ENCODE data around the gene UNK.

The UNK gene

DNA sequence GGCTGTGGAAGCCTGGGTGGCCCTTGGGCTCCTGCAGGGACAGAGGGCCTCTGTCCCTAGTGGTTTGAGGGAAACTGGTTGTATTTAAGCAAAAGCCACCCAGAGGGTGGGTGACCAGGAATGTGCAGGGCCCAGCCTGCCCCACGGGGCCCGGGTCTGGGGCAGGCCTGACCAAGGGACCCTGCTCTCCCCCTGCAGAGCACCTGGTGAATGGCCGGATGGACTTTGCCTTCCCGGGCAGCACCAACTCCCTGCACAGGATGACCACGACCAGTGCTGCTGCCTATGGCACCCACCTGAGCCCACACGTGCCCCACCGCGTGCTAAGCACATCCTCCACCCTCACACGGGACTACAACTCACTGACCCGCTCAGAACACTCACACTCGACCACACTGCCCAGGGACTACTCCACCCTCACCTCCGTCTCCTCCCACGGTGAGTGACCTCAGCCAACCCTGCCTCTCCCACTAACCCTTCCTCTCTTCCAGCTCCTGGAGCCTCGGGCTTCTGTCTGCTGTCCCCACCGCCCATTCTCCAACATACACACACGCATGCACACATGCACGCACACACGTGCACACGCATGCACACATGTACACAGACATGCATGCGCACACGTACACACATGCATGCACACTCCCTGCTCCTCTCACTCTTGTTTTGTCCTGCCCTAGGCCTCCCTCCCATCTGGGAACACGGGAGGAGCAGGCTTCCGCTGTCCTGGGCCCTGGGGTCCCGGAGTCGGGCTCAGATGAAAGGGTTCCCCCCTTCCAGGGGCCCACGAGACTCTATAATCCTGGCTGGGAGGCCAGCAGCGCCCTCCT, 30.0 kb upstream of the UNK start:
- no peak overlapping the region for H3K27ac ChIP-seq (ENCODE audit: low read length)
- peak overlapping the region; percentile 84 for H3K4me3 ChIP-seq (ENCODE audit: low read length)
- peak overlapping the region; percentile 86 for H3K9ac ChIP-seq (ENCODE audit: low read length)
- no peaks in the 10 kb centered on the region for H3K36me3 ChIP-seq (replicated peaks; ENCODE audit: low read depth, low read length)
- TF ChIP-seq EZH2phosphoT487 (IDR thresholded peaks at IDR 0.05; ENCODE audit: low read depth) (no peak), CTCF (IDR thresholded peaks at IDR 0.05; ENCODE audit: low read depth, low read length) (no peak)
- peak overlapping the region; percentile 96 for H3K4me2 ChIP-seq (ENCODE audit: low read length)
- no peak overlapping the region for H2AFZ ChIP-seq (ENCODE audit: low read depth, low read length)
- no peaks in the 10 kb centered on the region for H3K9me3 ChIP-seq (ENCODE audit: insufficient read depth, low read length)
- H3K27me3 ChIP-seq (ENCODE audit: low read depth, low read length), result no peaks in the 10 kb centered on the region
- H3K79me2 ChIP-seq (ENCODE audit: low read length), result no peaks in the 10 kb centered on the region
- H3K4me1 ChIP-seq (ENCODE audit: low read length), result peaks cover 25% of the 10 kb centered on the region
- no peaks in the 10 kb centered on the region for H4K20me1 ChIP-seq (ENCODE audit: insufficient read depth, low read length)

DNA sequence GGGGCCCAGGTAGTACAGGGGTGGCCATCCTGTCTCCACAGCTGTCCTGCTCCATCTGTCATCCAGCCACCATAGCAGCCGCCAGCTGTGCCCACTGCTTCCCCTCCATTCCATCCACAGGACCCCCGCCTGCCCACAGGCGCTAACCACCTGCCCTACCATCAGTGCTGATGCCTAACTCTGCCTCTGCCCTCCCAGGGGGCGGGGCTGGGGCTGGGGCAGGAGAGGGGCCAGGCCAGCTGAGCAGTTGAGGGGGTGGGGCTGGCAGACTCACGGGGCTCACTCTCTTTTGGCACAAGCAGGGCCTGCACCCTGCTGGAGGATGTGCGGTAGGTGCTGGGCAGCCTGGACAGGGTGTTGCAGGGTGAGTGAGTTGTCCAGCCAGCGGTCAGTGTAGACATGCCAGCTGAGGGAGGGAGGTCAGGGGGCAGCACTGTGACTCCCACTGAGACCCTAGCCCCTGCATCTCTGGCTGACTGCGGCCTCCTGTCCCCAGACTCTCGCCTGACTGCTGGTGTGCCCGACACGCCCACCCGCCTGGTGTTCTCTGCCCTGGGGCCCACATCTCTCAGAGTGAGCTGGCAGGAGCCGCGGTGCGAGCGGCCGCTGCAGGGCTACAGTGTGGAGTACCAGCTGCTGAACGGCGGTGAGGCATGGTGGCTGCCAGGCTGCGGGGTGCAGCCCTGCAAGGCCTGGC, 29.3 kb upstream of the UNK start:
- H3K4me2 ChIP-seq (ENCODE audit: low read length), result no peak overlapping the region
- H4K20me1 ChIP-seq (ENCODE audit: insufficient read depth, low read length), result no peaks in the 10 kb centered on the region
- H3K79me2 ChIP-seq (ENCODE audit: low read length), result no peaks in the 10 kb centered on the region
- no peak overlapping the region for H3K9ac ChIP-seq (ENCODE audit: low read length)
- no peak for TF ChIP-seq CTCF (IDR thresholded peaks at IDR 0.05; ENCODE audit: low read depth, low read length)
- TF ChIP-seq EZH2phosphoT487 (IDR thresholded peaks at IDR 0.05; ENCODE audit: low read depth), result no peak
- H3K4me1 ChIP-seq (ENCODE audit: low read length), result peaks cover 19% of the 10 kb centered on the region
- no peaks in the 10 kb centered on the region for H3K9me3 ChIP-seq (ENCODE audit: insufficient read depth, low read length)
- H3K4me3 ChIP-seq (ENCODE audit: low read length), result no peak overlapping the region
- H3K36me3 ChIP-seq (replicated peaks; ENCODE audit: low read depth, low read length), result no peaks in the 10 kb centered on the region
- H3K27me3 ChIP-seq (ENCODE audit: low read depth, low read length), result no peaks in the 10 kb centered on the region
- no peak overlapping the region for H2AFZ ChIP-seq (ENCODE audit: low read depth, low read length)
- H3K27ac ChIP-seq (ENCODE audit: low read length), result no peak overlapping the region

GRCh38 chr17:75755990-75756389, 28.6 kb upstream of the UNK start:
- H2AFZ ChIP-seq (ENCODE audit: low read depth, low read length), result no peak overlapping the region
- H3K27ac ChIP-seq (ENCODE audit: low read length), result no peak overlapping the region
- TF ChIP-seq EZH2phosphoT487 (IDR thresholded peaks at IDR 0.05; ENCODE audit: low read depth) (no peak), CTCF (IDR thresholded peaks at IDR 0.05; ENCODE audit: low read depth, low read length) (no peak)
- H3K36me3 ChIP-seq (replicated peaks; ENCODE audit: low read depth, low read length), result no peaks in the 10 kb centered on the region
- no peaks in the 10 kb centered on the region for H3K27me3 ChIP-seq (ENCODE audit: low read depth, low read length)
- no peak overlapping the region for H3K4me3 ChIP-seq (ENCODE audit: low read length)
- H3K4me1 ChIP-seq (ENCODE audit: low read length), result peaks cover 19% of the 10 kb centered on the region
- no peaks in the 10 kb centered on the region for H3K9me3 ChIP-seq (ENCODE audit: insufficient read depth, low read length)
- no peaks in the 10 kb centered on the region for H4K20me1 ChIP-seq (ENCODE audit: insufficient read depth, low read length)
- no peak overlapping the region for H3K4me2 ChIP-seq (ENCODE audit: low read length)
- no peak overlapping the region for H3K9ac ChIP-seq (ENCODE audit: low read length)
- H3K79me2 ChIP-seq (ENCODE audit: low read length), result no peaks in the 10 kb centered on the region

- peaks cover 19% of the 10 kb centered on the region for H3K4me1 ChIP-seq (ENCODE audit: low read length)
- no peaks in the 10 kb centered on the region for H3K9me3 ChIP-seq (ENCODE audit: insufficient read depth, low read length)
- no peak overlapping the region for H3K9ac ChIP-seq (ENCODE audit: low read length)
- TF ChIP-seq CTCF (IDR thresholded peaks at IDR 0.05; ENCODE audit: low read depth, low read length), result no peak
- no peak for TF ChIP-seq EZH2phosphoT487 (IDR thresholded peaks at IDR 0.05; ENCODE audit: low read depth)
- H3K27me3 ChIP-seq (ENCODE audit: low read depth, low read length), result no peaks in the 10 kb centered on the region
- no peaks in the 10 kb centered on the region for H4K20me1 ChIP-seq (ENCODE audit: insufficient read depth, low read length)
- H3K4me2 ChIP-seq (ENCODE audit: low read length), result no peak overlapping the region
- no peak overlapping the region for H3K4me3 ChIP-seq (ENCODE audit: low read length)
- no peaks in the 10 kb centered on the region for H3K79me2 ChIP-seq (ENCODE audit: low read length)
- H3K27ac ChIP-seq (ENCODE audit: low read length), result no peak overlapping the region
- H3K36me3 ChIP-seq (replicated peaks; ENCODE audit: low read depth, low read length), result no peaks in the 10 kb centered on the region
- H2AFZ ChIP-seq (ENCODE audit: low read depth, low read length), result no peak overlapping the region
These were observed 28.0 kb upstream of the UNK start for GRCh38 chr17:75756451-75757085.

All from OCI-LY3 (cell line).